ENCODE measurements around the gene LRIG3.

DNA sequence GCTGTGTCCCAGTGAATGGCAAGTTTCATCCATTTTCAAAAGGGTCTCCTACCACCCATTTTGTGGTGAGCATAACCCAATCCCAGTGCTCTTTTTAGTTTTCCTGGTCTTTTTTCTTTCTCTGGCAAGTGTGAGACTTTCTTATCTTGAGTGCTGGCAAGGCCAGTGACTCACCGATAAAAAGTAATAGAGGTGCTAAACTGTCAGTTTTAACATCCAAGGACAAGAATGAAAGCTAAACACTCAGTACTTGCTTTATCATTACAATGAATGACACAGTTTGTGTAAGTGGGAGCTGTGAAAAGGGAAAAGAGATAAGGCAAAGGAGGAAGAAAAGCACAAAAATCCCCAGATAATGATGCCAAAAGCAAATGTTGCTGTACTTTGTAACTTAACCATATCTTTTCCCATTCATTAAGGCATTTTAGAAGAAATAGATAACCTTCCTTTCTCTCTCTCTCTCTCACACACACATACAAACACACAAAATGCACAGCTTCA is 4.9 kb upstream of the LRIG3 start:
- TF ChIP-seq POLR2A (IDR thresholded peaks at IDR 0.05) = no peak
- TF ChIP-seq, protein P1, sequence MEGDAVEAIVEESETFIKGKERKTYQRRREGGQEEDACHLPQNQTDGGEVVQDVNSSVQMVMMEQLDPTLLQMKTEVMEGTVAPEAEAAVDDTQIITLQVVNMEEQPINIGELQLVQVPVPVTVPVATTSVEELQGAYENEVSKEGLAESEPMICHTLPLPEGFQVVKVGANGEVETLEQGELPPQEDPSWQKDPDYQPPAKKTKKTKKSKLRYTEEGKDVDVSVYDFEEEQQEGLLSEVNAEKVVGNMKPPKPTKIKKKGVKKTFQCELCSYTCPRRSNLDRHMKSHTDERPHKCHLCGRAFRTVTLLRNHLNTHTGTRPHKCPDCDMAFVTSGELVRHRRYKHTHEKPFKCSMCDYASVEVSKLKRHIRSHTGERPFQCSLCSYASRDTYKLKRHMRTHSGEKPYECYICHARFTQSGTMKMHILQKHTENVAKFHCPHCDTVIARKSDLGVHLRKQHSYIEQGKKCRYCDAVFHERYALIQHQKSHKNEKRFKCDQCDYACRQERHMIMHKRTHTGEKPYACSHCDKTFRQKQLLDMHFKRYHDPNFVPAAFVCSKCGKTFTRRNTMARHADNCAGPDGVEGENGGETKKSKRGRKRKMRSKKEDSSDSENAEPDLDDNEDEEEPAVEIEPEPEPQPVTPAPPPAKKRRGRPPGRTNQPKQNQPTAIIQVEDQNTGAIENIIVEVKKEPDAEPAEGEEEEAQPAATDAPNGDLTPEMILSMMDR (IDR thresholded peaks at IDR 0.05) = no peak

All from esophagus squamous epithelium (tissue), 4 donors.